OCI-LY1 (cell line): ENCODE data around the gene CNTNAP4.

Experiments
- EZH2 ChIP-seq: fragments of 200-600 bp; sonication (generic), shearing (Covaris generic); IDR thresholded peaks from 2 replicates; pipeline ENCODE4 v1.8.0; 2017; ENCODE audit warnings: borderline replicate concordance, mixed run types, mild to moderate bottlenecking, antibody characterized with exemption, low read length, moderate library complexity, mixed read lengths
- TF ChIP-seq, protein P1 (sequence below): fragments of 200-600 bp; sonication (generic), shearing (Covaris generic); IDR thresholded peaks from 2 replicates; pipeline ENCODE4 v1.5.1; 2017; ENCODE audit warnings: mild to moderate bottlenecking, antibody characterized with exemption, low read length, moderate library complexity, mixed read lengths

DNA sequence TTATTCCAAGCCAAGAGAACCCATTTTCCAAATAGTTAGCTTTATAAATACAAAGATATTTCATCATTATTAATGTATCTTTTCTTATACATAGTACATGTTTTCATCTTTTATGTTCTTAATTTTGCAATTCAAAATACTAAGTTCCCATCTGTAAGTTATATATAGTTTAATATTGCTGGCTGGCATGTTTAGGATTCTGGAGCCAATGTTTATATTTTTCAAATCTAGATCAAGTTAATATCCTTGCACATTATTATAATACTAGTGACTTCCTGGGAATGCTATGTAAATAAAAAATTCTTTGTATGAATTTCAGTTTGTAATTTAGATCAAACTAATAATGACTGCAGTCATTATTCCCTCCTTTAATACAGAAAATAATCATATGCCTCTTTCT lies 189.7 kb downstream of the CNTNAP4 start:
- no peak for TF ChIP-seq EZH2
- TF ChIP-seq, protein P1, sequence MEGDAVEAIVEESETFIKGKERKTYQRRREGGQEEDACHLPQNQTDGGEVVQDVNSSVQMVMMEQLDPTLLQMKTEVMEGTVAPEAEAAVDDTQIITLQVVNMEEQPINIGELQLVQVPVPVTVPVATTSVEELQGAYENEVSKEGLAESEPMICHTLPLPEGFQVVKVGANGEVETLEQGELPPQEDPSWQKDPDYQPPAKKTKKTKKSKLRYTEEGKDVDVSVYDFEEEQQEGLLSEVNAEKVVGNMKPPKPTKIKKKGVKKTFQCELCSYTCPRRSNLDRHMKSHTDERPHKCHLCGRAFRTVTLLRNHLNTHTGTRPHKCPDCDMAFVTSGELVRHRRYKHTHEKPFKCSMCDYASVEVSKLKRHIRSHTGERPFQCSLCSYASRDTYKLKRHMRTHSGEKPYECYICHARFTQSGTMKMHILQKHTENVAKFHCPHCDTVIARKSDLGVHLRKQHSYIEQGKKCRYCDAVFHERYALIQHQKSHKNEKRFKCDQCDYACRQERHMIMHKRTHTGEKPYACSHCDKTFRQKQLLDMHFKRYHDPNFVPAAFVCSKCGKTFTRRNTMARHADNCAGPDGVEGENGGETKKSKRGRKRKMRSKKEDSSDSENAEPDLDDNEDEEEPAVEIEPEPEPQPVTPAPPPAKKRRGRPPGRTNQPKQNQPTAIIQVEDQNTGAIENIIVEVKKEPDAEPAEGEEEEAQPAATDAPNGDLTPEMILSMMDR: no peak
